ENCODE data around the gene NKG7. TPM values are rescaled to one million over a fixed set of nuclear protein-coding genes. Genes with fewer than 3 reads are reported as not detected.

The NKG7 gene
- total and polyA plus RNA-seq, 12 donors, result 1.1 to 5.9 (median 2.8) TPM

GRCh38 chr19:51387924-51388389, 15.5 kb upstream of the NKG7 start, which contains the start of gene LIM2:
Gene LIM2 (minus strand): TSS chr19:51387974. CDS start chr19:51387443, 531 bp downstream.
- whole genome bisulfite sequencing, 4 donors, result 89 to 93% (median 91%) methylated on average over 5 to 15 of the region's 15 CpGs
- no peaks in the 10 kb centered on the region for H3K9me3 ChIP-seq (replicated peaks in 1 of 3)
- no peaks in the 10 kb centered on the region for H3K4me1 ChIP-seq (replicated peaks in 1 of 2)
- no peak within 1 kb of the TSS for H3K27ac ChIP-seq
- TF ChIP-seq POLR2A (IDR thresholded peaks at IDR 0.05) (no peak), CTCF (IDR thresholded peaks at IDR 0.05) (no peak)
- no peak for DNase-seq
- no peaks in the 10 kb centered on the region for H3K27me3 ChIP-seq
- no peaks in the 10 kb centered on the region for H3K36me3 ChIP-seq (replicated peaks in 1 of 2)
- intact Hi-C loops (cut with DNase I), result no loop called here
- H3K4me3 ChIP-seq, result no peak within 1 kb of the TSS

GRCh38 chr19:51386882-51387520, 14.5 kb upstream of the NKG7 start:
- no peak for DNase-seq
- H3K27ac ChIP-seq, result no peak overlapping the region
- H3K36me3 ChIP-seq (replicated peaks in 1 of 2), result no peaks in the 10 kb centered on the region
- WGBS, 4 donors, result 52 to 67% (median 64%) methylated on average over 4 to 14 of the region's 14 CpGs
- H3K4me1 ChIP-seq (replicated peaks in 1 of 2), result no peaks in the 10 kb centered on the region
- TF ChIP-seq POLR2A (IDR thresholded peaks at IDR 0.05), result no peak
- TF ChIP-seq CTCF (IDR thresholded peaks at IDR 0.05), result no peak
- no peaks in the 10 kb centered on the region for H3K9me3 ChIP-seq (replicated peaks in 1 of 3)
- no peaks in the 10 kb centered on the region for H3K27me3 ChIP-seq
- H3K4me3 ChIP-seq, result no peak overlapping the region
- intact Hi-C loops (cut with DNase I), result no loop called here

- Histone ChIP-seq H3K9me3 (replicated peaks in 1 of 3) (no peaks in the 10 kb centered on the region), H3K4me1 (replicated peaks in 1 of 2) (no peaks in the 10 kb centered on the region), H3K27ac (no peak overlapping the region), H3K27me3 (no peaks in the 10 kb centered on the region), H3K4me3 (no peak overlapping the region), H3K36me3 (replicated peaks in 1 of 2) (no peaks in the 10 kb centered on the region)
- DNase-seq, result no peak
- TF ChIP-seq CTCF (IDR thresholded peaks at IDR 0.05) (no peak), POLR2A (IDR thresholded peaks at IDR 0.05) (no peak)
- 91 to 97% (median 95%) methylated on average over 3 to 4 of the region's 4 CpGs for WGBS, 4 donors
- intact Hi-C loops (cut with DNase I), result no loop called here
Measured at GRCh38 chr19:51382004-51382403, 9.6 kb upstream of the NKG7 start.

GRCh38 chr19:51380379-51380778, 7.9 kb upstream of the NKG7 start:
- no peaks in the 10 kb centered on the region for H3K4me1 ChIP-seq (replicated peaks in 1 of 2)
- H3K27me3 ChIP-seq, result no peaks in the 10 kb centered on the region
- intact Hi-C loops (cut with DNase I), result no loop called here
- H3K9me3 ChIP-seq (replicated peaks in 1 of 3), result no peaks in the 10 kb centered on the region
- H3K27ac ChIP-seq, result no peak overlapping the region
- H3K4me3 ChIP-seq, result no peak overlapping the region
- no peak for DNase-seq
- no peak for TF ChIP-seq POLR2A (IDR thresholded peaks at IDR 0.05)
- TF ChIP-seq CTCF (IDR thresholded peaks at IDR 0.05), result no peak
- H3K36me3 ChIP-seq (replicated peaks in 1 of 2), result no peaks in the 10 kb centered on the region
- WGBS, 4 donors, result 90 to 95% (median 94%) methylated on average over 6 to 9 of the region's 9 CpGs

All from adrenal gland (tissue), 12 donors.